ENCODE measurements around the gene PRMT1. TPM values are rescaled to one million over a fixed set of nuclear protein-coding genes. Genes with fewer than 3 reads are reported as not detected.

The PRMT1 gene
- total RNA-seq, 2 experiments from 2014 or later = 160 to 169 TPM

- H3K9me3 Mint-ChIP-seq (ENCODE audit: insufficient read depth) = no peaks in the 10 kb centered on the region
- H3K36me3 Mint-ChIP-seq (ENCODE audit: low read depth) = peaks cover 43% of the 10 kb centered on the region
- H3K4me1 Mint-ChIP-seq (ENCODE audit: low read depth) = peaks cover 41% of the 10 kb centered on the region
- H3K27me3 Mint-ChIP-seq (ENCODE audit: low read depth) = no peaks in the 10 kb centered on the region
- no peak for ATAC-seq
- ChIA-PET POLR2A (no interaction called here), CTCF (interaction anchor here (0.6 to 1.0 kb wide), 2 partner anchors 11 to 32 kb away, joined by 3 to 4 read pairs; no protein-coding TSS in a partner anchor)
- no peak overlapping the region for H3K27ac Mint-ChIP-seq
- no peak for DNase-seq
- H3K4me3 Mint-ChIP-seq = no peak overlapping the region
These were observed 8.0 kb downstream of the PRMT1 start for GRCh38 chr19:49684983-49685553.

GRCh38 chr19:49685845-49686332, 8.8 kb downstream of the PRMT1 start:
- Mint-ChIP-seq H3K36me3 (ENCODE audit: low read depth) (peaks cover 46% of the 10 kb centered on the region), H3K27me3 (ENCODE audit: low read depth) (peaks cover 7% of the 10 kb centered on the region), H3K4me3 (no peak overlapping the region), H3K27ac (no peak overlapping the region), H3K9me3 (ENCODE audit: insufficient read depth) (no peaks in the 10 kb centered on the region), H3K4me1 (ENCODE audit: low read depth) (peaks cover 40% of the 10 kb centered on the region)
- CTCF ChIA-PET = interaction anchor here (1.0 kb wide), 1 partner anchor 32 kb away, joined by 4 read pairs; no protein-coding TSS in a partner anchor
- POLR2A ChIA-PET = no interaction called here
- ATAC-seq = no peak
- no peak for DNase-seq

DNA sequence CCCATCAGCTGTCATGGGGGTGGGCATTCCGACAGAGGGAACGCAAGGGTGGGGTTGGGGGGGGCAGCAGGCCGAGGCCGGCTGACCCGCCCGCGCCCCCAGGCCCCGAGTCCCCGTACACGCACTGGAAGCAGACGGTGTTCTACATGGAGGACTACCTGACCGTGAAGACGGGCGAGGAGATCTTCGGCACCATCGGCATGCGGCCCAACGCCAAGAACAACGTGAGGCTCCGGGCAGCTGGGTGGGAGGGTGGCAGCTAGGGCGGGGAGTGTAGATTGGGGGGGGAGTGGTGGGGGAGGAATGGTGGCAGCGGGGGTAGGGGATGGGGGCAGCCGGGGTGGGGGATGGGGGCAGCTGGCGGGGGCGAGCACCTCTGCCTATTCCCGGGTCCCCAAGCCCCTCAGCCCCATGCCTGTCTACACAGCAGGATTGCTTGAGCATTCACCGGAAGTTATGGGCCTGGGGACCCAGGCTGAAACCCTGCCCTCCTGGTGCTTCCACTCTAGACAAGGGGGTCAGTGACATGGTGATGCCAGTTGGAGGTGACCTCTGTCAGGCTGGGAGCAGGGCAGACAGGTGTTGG, 9.5 kb downstream of the PRMT1 start:
- no peak overlapping the region for H3K4me3 Mint-ChIP-seq
- H3K4me1 Mint-ChIP-seq (ENCODE audit: low read depth) = peaks cover 42% of the 10 kb centered on the region
- H3K27ac Mint-ChIP-seq = no peak overlapping the region
- H3K9me3 Mint-ChIP-seq (ENCODE audit: insufficient read depth) = no peaks in the 10 kb centered on the region
- ChIA-PET POLR2A (interaction anchor here (0.6 kb wide), 1 partner anchor 183 kb away, joined by 3 read pairs; no protein-coding TSS in a partner anchor), CTCF (no interaction called here)
- DNase-seq = no peak
- H3K36me3 Mint-ChIP-seq (ENCODE audit: low read depth) = peaks cover 43% of the 10 kb centered on the region
- ATAC-seq = no peak
- peaks cover 14% of the 10 kb centered on the region for H3K27me3 Mint-ChIP-seq (ENCODE audit: low read depth)

- peaks cover 15% of the 10 kb centered on the region for H3K27me3 Mint-ChIP-seq (ENCODE audit: low read depth)
- H3K9me3 Mint-ChIP-seq (ENCODE audit: insufficient read depth) = no peaks in the 10 kb centered on the region
- ATAC-seq = no peak
- no peak for DNase-seq
- H3K4me1 Mint-ChIP-seq (ENCODE audit: low read depth) = peaks cover 43% of the 10 kb centered on the region
- CTCF ChIA-PET = no interaction called here
- H3K4me3 Mint-ChIP-seq = no peak overlapping the region
- H3K27ac Mint-ChIP-seq = no peak overlapping the region
- POLR2A ChIA-PET = interaction anchor here (0.6 kb wide), 1 partner anchor 182 kb away, joined by 3 read pairs; no protein-coding TSS in a partner anchor
- H3K36me3 Mint-ChIP-seq (ENCODE audit: low read depth) = peaks cover 38% of the 10 kb centered on the region
These were observed 10.1 kb downstream of the PRMT1 start for GRCh38 chr19:49687150-49687549.

- DNase-seq (no peak), ATAC-seq (no peak)
- H3K4me3 Mint-ChIP-seq = no peak overlapping the region
- no peaks in the 10 kb centered on the region for H3K9me3 Mint-ChIP-seq (ENCODE audit: insufficient read depth)
- POLR2A ChIA-PET = no interaction called here
- CTCF ChIA-PET = interaction anchor here (0.6 to 1.4 kb wide), 2 partner anchors 8 to 9 kb away, joined by 3 read pairs; no protein-coding TSS in a partner anchor
- H3K36me3 Mint-ChIP-seq (ENCODE audit: low read depth) = peaks cover 33% of the 10 kb centered on the region
- H3K27ac Mint-ChIP-seq = no peak overlapping the region
- H3K4me1 Mint-ChIP-seq (ENCODE audit: low read depth) = peaks cover 41% of the 10 kb centered on the region
- H3K27me3 Mint-ChIP-seq (ENCODE audit: low read depth) = peaks cover 19% of the 10 kb centered on the region
These were observed 10.7 kb downstream of the PRMT1 start for GRCh38 chr19:49687566-49688316.

- ChIA-PET POLR2A (no interaction called here), CTCF (interaction anchor here (0.6 to 1.4 kb wide), 2 partner anchors 9 to 10 kb away, joined by 3 read pairs; no protein-coding TSS in a partner anchor)
- Mint-ChIP-seq H3K27ac (no peak overlapping the region), H3K27me3 (ENCODE audit: low read depth) (peaks cover 19% of the 10 kb centered on the region), H3K9me3 (ENCODE audit: insufficient read depth) (no peaks in the 10 kb centered on the region), H3K4me1 (ENCODE audit: low read depth) (peaks cover 41% of the 10 kb centered on the region), H3K4me3 (no peak overlapping the region), H3K36me3 (ENCODE audit: low read depth) (peaks cover 32% of the 10 kb centered on the region)
- ATAC-seq = no peak
- no peak for DNase-seq
These were observed 11.6 kb downstream of the PRMT1 start for GRCh38 chr19:49688531-49689132.

- peak; percentile 47 for DNase-seq
- peak; percentile 19 for ATAC-seq
- Mint-ChIP-seq H3K9me3 (ENCODE audit: insufficient read depth) (no peaks in the 10 kb centered on the region), H3K36me3 (ENCODE audit: low read depth) (peaks cover 24% of the 10 kb centered on the region), H3K27me3 (ENCODE audit: low read depth) (peaks cover 21% of the 10 kb centered on the region), H3K4me1 (ENCODE audit: low read depth) (peaks cover 41% of the 10 kb centered on the region), H3K4me3 (no peak within 1 kb of the TSS), H3K27ac (no peak within 1 kb of the TSS)
- CTCF ChIA-PET = interaction anchor here (0.9 to 1.4 kb wide), 3 partner anchors 11 to 110 kb away, joined by 3 to 4 read pairs (median 3); no protein-coding TSS in a partner anchor
- POLR2A ChIA-PET = no interaction called here
These were observed 12.3 kb downstream of the PRMT1 start, which contains the start of gene ADM5 for GRCh38 chr19:49689133-49690078. TSS of gene ADM5 (plus strand) at chr19:49689594. CDS start at chr19:49689838, 244 bp downstream.

GRCh38 chr19:49690079-49690655, 13.1 kb downstream of the PRMT1 start:
- peaks cover 21% of the 10 kb centered on the region for H3K27me3 Mint-ChIP-seq (ENCODE audit: low read depth)
- ChIA-PET CTCF (interaction anchor here (0.9 to 1.9 kb wide), 3 partner anchors 9 to 110 kb away, joined by 3 to 7 read pairs (median 4); no protein-coding TSS in a partner anchor), POLR2A (no interaction called here)
- no peak for ATAC-seq
- H3K4me3 Mint-ChIP-seq = peak overlapping the region; percentile 55
- H3K9me3 Mint-ChIP-seq (ENCODE audit: insufficient read depth) = no peaks in the 10 kb centered on the region
- H3K4me1 Mint-ChIP-seq (ENCODE audit: low read depth) = peaks cover 41% of the 10 kb centered on the region
- H3K27ac Mint-ChIP-seq = peak overlapping the region; percentile 31
- DNase-seq = no peak
- H3K36me3 Mint-ChIP-seq (ENCODE audit: low read depth) = peaks cover 23% of the 10 kb centered on the region

DNA sequence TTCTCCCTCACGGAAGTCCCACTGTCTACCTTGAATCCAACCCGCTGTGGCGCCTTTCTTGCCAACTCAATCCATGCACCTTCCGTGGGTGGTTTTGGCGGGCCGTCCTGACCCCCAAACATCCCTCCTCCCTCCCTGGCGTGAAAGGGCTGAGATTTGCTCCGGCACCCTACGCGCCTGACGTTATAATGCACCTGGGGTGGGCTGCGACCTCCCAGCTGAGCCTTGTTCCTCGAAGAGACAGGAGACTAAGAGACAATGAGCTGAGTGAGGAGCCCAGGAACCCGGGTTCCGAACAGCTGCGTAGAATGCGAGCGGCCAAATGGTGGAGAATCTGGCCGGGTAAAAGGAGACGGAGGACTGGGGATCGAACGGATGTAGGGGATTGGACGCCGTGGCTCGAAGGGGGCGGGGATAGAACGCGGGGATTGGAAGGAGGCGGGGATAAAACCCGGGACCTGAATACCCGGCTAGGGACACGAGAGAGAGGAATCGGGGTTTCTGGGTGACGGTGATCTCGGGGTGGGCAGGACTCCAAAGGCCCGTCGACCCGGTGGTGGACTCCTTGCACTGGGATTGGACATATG, 13.7 kb downstream of the PRMT1 start, which contains the start of gene CPT1C:
Gene CPT1C, plus strand, starts transcription at position 461 of the 587 bp plus-strand sequence. CDS start 1,137 bp downstream, outside the sequence.
- peaks cover 21% of the 10 kb centered on the region for H3K27me3 Mint-ChIP-seq (ENCODE audit: low read depth)
- H3K36me3 Mint-ChIP-seq (ENCODE audit: low read depth) = peaks cover 18% of the 10 kb centered on the region
- peak; percentile 53 for ATAC-seq
- H3K4me3 Mint-ChIP-seq = peak within 1 kb of the TSS; percentile 55
- peak; percentile 47 for DNase-seq
- CTCF ChIA-PET = interaction anchor here (0.5 to 1.9 kb wide), 3 partner anchors 10 to 595 kb away, joined by 3 to 7 read pairs (median 4); no protein-coding TSS in a partner anchor
- peak within 1 kb of the TSS; percentile 31 for H3K27ac Mint-ChIP-seq
- H3K9me3 Mint-ChIP-seq (ENCODE audit: insufficient read depth) = no peaks in the 10 kb centered on the region
- POLR2A ChIA-PET = no interaction called here
- peaks cover 41% of the 10 kb centered on the region for H3K4me1 Mint-ChIP-seq (ENCODE audit: low read depth)

Data from activated CD8-positive, alpha-beta T cell treated with anti-CD3 and anti-CD28 coated beads, Interleukin-2, amount 10 ng/mL, durations not matched to agents 7 days and 5 days (primary cell).